ENCODE data around the gene RNF167.

Gene RNF167

DNA sequence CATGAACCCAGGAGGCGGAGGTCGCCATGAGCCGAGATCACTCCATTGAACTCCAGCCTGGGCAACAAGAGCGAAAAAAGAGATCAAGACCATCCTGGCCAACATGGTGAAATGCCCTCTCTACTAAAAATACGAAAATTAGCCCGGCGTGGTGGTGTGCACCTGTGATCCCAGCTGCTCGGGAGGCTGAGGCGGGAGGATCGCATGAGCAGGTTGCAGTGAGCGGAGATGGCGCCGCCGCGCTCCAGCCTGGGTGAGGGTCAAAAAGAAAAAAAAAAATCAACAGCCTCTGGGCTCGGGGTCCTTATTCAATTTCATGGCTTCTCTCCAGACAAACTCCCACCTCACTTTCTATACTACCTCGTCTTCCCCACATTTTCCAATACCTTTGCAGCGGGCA, 11.2 kb upstream of the RNF167 start:
- no peak overlapping the region for H2AFZ ChIP-seq (ENCODE audit: low read length, unreplicated experiment)
- H3K4me3 ChIP-seq (ENCODE audit: low read depth, low read length) = no peak overlapping the region
- no peaks in the 10 kb centered on the region for H3K27me3 ChIP-seq (ENCODE audit: insufficient read depth, low read length)
- peaks cover 3% of the 10 kb centered on the region; the same call in 1 of the 2 replicates for H3K36me3 ChIP-seq (ENCODE audit: insufficient read depth, low read length)
- peaks cover under 1% of the 10 kb centered on the region for H3K4me1 ChIP-seq (ENCODE audit: control insufficient read depth, insufficient read depth, low read length, unreplicated experiment)
- H3K79me2 ChIP-seq (ENCODE audit: control insufficient read depth, insufficient read depth, low read length, unreplicated experiment) = no peaks in the 10 kb centered on the region
- H3K27ac ChIP-seq (ENCODE audit: low read depth, low read length) = no peak overlapping the region

DNA sequence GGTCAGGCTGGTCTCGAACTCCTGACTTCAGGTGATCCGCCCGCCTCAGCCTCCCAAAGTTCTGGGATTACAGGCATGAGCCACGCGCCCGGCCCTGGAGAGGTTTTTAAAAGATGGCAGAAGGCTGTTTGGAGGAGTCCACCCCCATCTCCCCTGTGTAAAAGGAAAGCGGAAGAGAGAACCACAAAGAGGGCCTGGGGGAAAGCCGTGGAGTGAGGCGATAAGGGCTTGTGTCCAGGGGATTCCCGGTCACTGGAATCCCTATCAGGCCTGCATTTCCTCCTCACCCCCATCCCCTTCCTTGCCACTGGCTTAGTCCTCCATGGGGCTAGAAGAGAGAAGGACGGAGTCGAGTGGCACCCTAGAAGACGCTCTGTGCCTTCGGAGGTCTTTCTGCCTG, 8.1 kb upstream of the RNF167 start, which contains the start of gene GP1BA:
TSS of gene GP1BA (plus strand) at position 315 of the 400 bp plus-strand sequence. CDS start 328 bp downstream, outside the sequence.
- H3K79me2 ChIP-seq (ENCODE audit: control insufficient read depth, insufficient read depth, low read length, unreplicated experiment) = no peaks in the 10 kb centered on the region
- no peaks in the 10 kb centered on the region for H3K27me3 ChIP-seq (ENCODE audit: insufficient read depth, low read length)
- H3K4me1 ChIP-seq (ENCODE audit: control insufficient read depth, insufficient read depth, low read length, unreplicated experiment) = peaks cover 9% of the 10 kb centered on the region
- H3K4me3 ChIP-seq (ENCODE audit: low read depth, low read length) = no peak within 1 kb of the TSS
- peaks cover 3% of the 10 kb centered on the region; the same call in 1 of the 2 replicates for H3K36me3 ChIP-seq (ENCODE audit: insufficient read depth, low read length)
- no peak within 1 kb of the TSS for H3K27ac ChIP-seq (ENCODE audit: low read depth, low read length)
- no peak within 1 kb of the TSS for H2AFZ ChIP-seq (ENCODE audit: low read length, unreplicated experiment)

- Histone ChIP-seq H3K4me3 (ENCODE audit: low read depth, low read length) (no peak overlapping the region), H3K4me1 (ENCODE audit: control insufficient read depth, insufficient read depth, low read length, unreplicated experiment) (peaks cover 9% of the 10 kb centered on the region), H3K27ac (ENCODE audit: low read depth, low read length) (no peak overlapping the region), H3K79me2 (ENCODE audit: control insufficient read depth, insufficient read depth, low read length, unreplicated experiment) (no peaks in the 10 kb centered on the region), H2AFZ (ENCODE audit: low read length, unreplicated experiment) (no peak overlapping the region), H3K27me3 (ENCODE audit: insufficient read depth, low read length) (no peaks in the 10 kb centered on the region), H3K36me3 (ENCODE audit: insufficient read depth, low read length) (peaks cover 3% of the 10 kb centered on the region; the same call in 1 of the 2 replicates)
Measured at GRCh38 chr17:4932756-4933155, 7.3 kb upstream of the RNF167 start.

GRCh38 chr17:4933646-4934045, 6.4 kb upstream of the RNF167 start:
- H3K27me3 ChIP-seq (ENCODE audit: insufficient read depth, low read length) = no peaks in the 10 kb centered on the region
- H3K4me1 ChIP-seq (ENCODE audit: control insufficient read depth, insufficient read depth, low read length, unreplicated experiment) = peaks cover 13% of the 10 kb centered on the region
- no peak overlapping the region for H2AFZ ChIP-seq (ENCODE audit: low read length, unreplicated experiment)
- H3K4me3 ChIP-seq (ENCODE audit: low read depth, low read length) = no peak overlapping the region
- peaks cover 3% of the 10 kb centered on the region; the same call in 1 of the 2 replicates for H3K36me3 ChIP-seq (ENCODE audit: insufficient read depth, low read length)
- peaks cover 9% of the 10 kb centered on the region for H3K79me2 ChIP-seq (ENCODE audit: control insufficient read depth, insufficient read depth, low read length, unreplicated experiment)
- H3K27ac ChIP-seq (ENCODE audit: low read depth, low read length) = no peak overlapping the region

GRCh38 chr17:4934173-4934979, 5.7 kb upstream of the RNF167 start:
- Histone ChIP-seq H3K79me2 (ENCODE audit: control insufficient read depth, insufficient read depth, low read length, unreplicated experiment) (peaks cover 16% of the 10 kb centered on the region), H3K36me3 (ENCODE audit: insufficient read depth, low read length) (peaks cover 3% of the 10 kb centered on the region; the same call in 1 of the 2 replicates), H3K4me3 (ENCODE audit: low read depth, low read length) (no peak overlapping the region), H2AFZ (ENCODE audit: low read length, unreplicated experiment) (no peak overlapping the region), H3K4me1 (ENCODE audit: control insufficient read depth, insufficient read depth, low read length, unreplicated experiment) (peaks cover 18% of the 10 kb centered on the region), H3K27ac (ENCODE audit: low read depth, low read length) (no peak overlapping the region), H3K27me3 (ENCODE audit: insufficient read depth, low read length) (no peaks in the 10 kb centered on the region)

DNA sequence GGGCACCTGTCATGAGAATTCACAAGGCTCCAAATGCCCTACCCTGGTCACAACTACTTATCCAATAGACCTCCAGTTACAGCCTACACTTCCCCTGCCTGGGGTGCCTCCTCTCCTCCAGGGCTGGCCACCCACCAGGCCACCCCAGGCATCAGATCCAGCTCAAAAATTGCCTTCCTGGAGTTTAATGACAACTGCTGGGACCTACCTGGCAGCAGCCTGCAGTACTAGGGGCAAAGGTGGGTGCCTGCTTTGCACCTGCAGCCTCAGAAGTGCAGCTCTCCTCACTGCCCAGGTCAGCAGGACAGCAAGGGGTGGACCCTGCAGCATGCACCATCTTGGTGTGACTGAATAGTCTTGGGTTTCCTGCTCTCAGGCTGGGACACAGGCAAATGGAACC, 4.4 kb upstream of the RNF167 start:
- H3K4me1 ChIP-seq (ENCODE audit: control insufficient read depth, insufficient read depth, low read length, unreplicated experiment) = peaks cover 18% of the 10 kb centered on the region
- no peak overlapping the region for H3K4me3 ChIP-seq (ENCODE audit: low read depth, low read length)
- no peak overlapping the region for H3K27ac ChIP-seq (ENCODE audit: low read depth, low read length)
- H3K27me3 ChIP-seq (ENCODE audit: insufficient read depth, low read length) = no peaks in the 10 kb centered on the region
- H3K36me3 ChIP-seq (ENCODE audit: insufficient read depth, low read length) = peaks cover 3% of the 10 kb centered on the region; the same call in 1 of the 2 replicates
- peaks cover 17% of the 10 kb centered on the region for H3K79me2 ChIP-seq (ENCODE audit: control insufficient read depth, insufficient read depth, low read length, unreplicated experiment)
- no peak overlapping the region for H2AFZ ChIP-seq (ENCODE audit: low read length, unreplicated experiment)

GRCh38 chr17:4936436-4936835, 3.6 kb upstream of the RNF167 start:
- H2AFZ ChIP-seq (ENCODE audit: low read length, unreplicated experiment) = no peak overlapping the region
- no peak overlapping the region for H3K4me3 ChIP-seq (ENCODE audit: low read depth, low read length)
- H3K36me3 ChIP-seq (ENCODE audit: insufficient read depth, low read length) = no peaks in the 10 kb centered on the region
- H3K27me3 ChIP-seq (ENCODE audit: insufficient read depth, low read length) = no peaks in the 10 kb centered on the region
- H3K27ac ChIP-seq (ENCODE audit: low read depth, low read length) = no peak overlapping the region
- H3K79me2 ChIP-seq (ENCODE audit: control insufficient read depth, insufficient read depth, low read length, unreplicated experiment) = peaks cover 25% of the 10 kb centered on the region
- peaks cover 20% of the 10 kb centered on the region for H3K4me1 ChIP-seq (ENCODE audit: control insufficient read depth, insufficient read depth, low read length, unreplicated experiment)

- Histone ChIP-seq H3K4me1 (ENCODE audit: control insufficient read depth, insufficient read depth, low read length, unreplicated experiment) (peaks cover 31% of the 10 kb centered on the region), H3K27me3 (ENCODE audit: insufficient read depth, low read length) (no peaks in the 10 kb centered on the region), H3K36me3 (ENCODE audit: insufficient read depth, low read length) (no peaks in the 10 kb centered on the region), H2AFZ (ENCODE audit: low read length, unreplicated experiment) (no peak overlapping the region), H3K4me3 (ENCODE audit: low read depth, low read length) (no peak overlapping the region), H3K79me2 (ENCODE audit: control insufficient read depth, insufficient read depth, low read length, unreplicated experiment) (peaks cover 35% of the 10 kb centered on the region), H3K27ac (ENCODE audit: low read depth, low read length) (no peak overlapping the region)
Measured at GRCh38 chr17:4937553-4937952, 2.5 kb upstream of the RNF167 start.

GRCh38 chr17:4938069-4938491, 2.0 kb upstream of the RNF167 start:
- Histone ChIP-seq H3K27me3 (ENCODE audit: insufficient read depth, low read length) (no peaks in the 10 kb centered on the region), H3K4me1 (ENCODE audit: control insufficient read depth, insufficient read depth, low read length, unreplicated experiment) (peaks cover 36% of the 10 kb centered on the region), H3K4me3 (ENCODE audit: low read depth, low read length) (peak overlapping the region; percentile 87; the same call in 1 of the 2 replicates), H3K79me2 (ENCODE audit: control insufficient read depth, insufficient read depth, low read length, unreplicated experiment) (peaks cover 40% of the 10 kb centered on the region), H2AFZ (ENCODE audit: low read length, unreplicated experiment) (no peak overlapping the region), H3K27ac (ENCODE audit: low read depth, low read length) (no peak overlapping the region), H3K36me3 (ENCODE audit: insufficient read depth, low read length) (no peaks in the 10 kb centered on the region)

DNA sequence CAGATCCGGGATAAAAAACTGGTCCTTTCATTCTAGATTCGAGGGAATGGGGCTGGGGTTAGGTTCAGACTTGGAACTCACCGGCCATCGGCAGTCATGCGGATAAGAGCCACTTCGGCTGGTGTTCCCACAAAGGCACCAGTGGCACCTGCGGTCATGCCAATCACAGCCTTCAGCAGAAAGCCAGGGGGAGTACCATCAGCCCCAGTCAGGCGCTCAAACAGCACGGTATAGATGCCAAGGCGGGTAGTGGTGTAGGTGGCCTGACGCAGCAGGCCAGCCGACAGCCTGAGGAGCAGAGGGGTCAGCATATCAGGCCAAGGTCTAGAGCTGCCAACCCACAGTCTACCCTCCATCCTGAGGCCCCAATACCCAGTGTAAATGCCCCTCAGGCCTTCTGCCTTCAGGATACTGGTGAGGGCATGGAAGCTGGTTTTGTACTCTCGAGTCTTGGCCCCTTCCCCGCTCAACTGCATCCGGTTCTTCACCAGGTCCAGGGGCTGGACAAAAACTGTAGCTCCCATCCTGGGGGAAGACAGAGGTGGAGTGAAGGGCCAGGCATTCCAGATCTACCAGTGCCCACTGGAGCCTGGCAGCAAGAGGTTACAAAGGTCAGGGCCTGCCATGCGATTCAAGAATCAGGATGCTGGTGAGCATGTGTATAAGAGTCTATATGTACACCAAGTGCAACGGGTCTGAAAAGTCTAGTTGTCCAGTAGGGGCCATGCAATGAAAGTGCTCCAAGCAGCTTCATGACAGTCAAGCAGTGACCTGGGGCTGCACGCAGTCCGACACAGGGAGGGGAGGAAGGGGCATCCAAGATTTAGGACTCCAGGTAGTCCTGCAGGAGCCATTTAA, 1.2 kb upstream of the RNF167 start:
- Histone ChIP-seq H2AFZ (ENCODE audit: low read length, unreplicated experiment) (peak overlapping the region; percentile 82), H3K27ac (ENCODE audit: low read depth, low read length) (peak overlapping the region; percentile 89; the same call in 1 of the 2 replicates), H3K27me3 (ENCODE audit: insufficient read depth, low read length) (no peaks in the 10 kb centered on the region), H3K36me3 (ENCODE audit: insufficient read depth, low read length) (no peaks in the 10 kb centered on the region), H3K4me1 (ENCODE audit: control insufficient read depth, insufficient read depth, low read length, unreplicated experiment) (peaks cover 39% of the 10 kb centered on the region), H3K4me3 (ENCODE audit: low read depth, low read length) (peak overlapping the region; percentile 87), H3K79me2 (ENCODE audit: control insufficient read depth, insufficient read depth, low read length, unreplicated experiment) (peaks cover 47% of the 10 kb centered on the region)

All from ACC112 (cell line).